ENCODE data around the gene PIGO. TPM values are rescaled to one million over a fixed set of nuclear protein-coding genes. Genes with fewer than 3 reads are reported as not detected.

PIGO gene
- total and polyA plus RNA-seq, 2 experiments from 2014 or later, result 11.2 to 18.9 TPM

DNA sequence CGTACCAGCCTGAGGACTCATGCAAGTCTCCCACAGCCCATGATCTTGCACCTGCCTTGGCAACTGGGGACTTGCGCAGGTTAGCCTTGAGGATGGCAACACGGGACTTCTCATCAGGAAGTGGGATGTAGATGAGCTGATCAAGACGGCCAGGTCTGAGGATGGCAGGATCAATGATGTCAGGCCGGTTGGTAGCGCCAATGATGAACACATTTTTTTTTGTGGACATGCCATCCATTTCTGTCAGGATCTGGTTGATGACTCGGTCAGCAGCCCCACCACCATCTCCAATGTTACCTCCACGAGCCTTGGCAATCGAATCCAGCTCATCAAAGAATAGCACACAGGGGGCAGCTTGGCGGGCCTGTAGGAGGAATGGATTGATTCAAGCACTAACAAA is 37.0 kb downstream of the PIGO start:
- H3K27me3 Mint-ChIP-seq (ENCODE audit: insufficient read depth, low read depth, poor library complexity), result peaks cover 7% of the 10 kb centered on the region
- Histone ChIP-seq H3K79me2 (replicated peaks; ENCODE audit: insufficient read depth) (peaks cover 1% of the 10 kb centered on the region), H3K27ac (ENCODE audit: low read depth) (no peak overlapping the region), H3F3A (replicated peaks; ENCODE audit: low read depth) (peaks cover 53% of the 10 kb centered on the region), H3K36me3 (ENCODE audit: insufficient read depth) (peaks cover 94% of the 10 kb centered on the region), H2AFZ (no peak overlapping the region), H3K4me3 (no peak overlapping the region), H3K9me2 (ENCODE audit: insufficient read depth) (no peaks in the 10 kb centered on the region), H3K27me3 (ENCODE audit: insufficient read depth) (no peaks in the 10 kb centered on the region), H4K20me1 (replicated peaks; ENCODE audit: insufficient read depth) (peaks cover 37% of the 10 kb centered on the region), H3K4me2 (no peak overlapping the region), H3K4me1 (ENCODE audit: insufficient read depth) (no peaks in the 10 kb centered on the region)
- no peaks in the 10 kb centered on the region for H3K9me3 Mint-ChIP-seq
- ATAC-seq, result no peak
- no peaks in the 10 kb centered on the region for H3K4me1 Mint-ChIP-seq
- no peak for DNase-seq (ENCODE audit: low spot score)
- peaks cover 99% of the 10 kb centered on the region for H3K36me3 Mint-ChIP-seq (ENCODE audit: low read depth)
- H3K27ac Mint-ChIP-seq, result no peak overlapping the region
- TF ChIP-seq NANOG (IDR thresholded peaks at IDR 0.05; ENCODE audit: borderline replicate concordance), result no peak
- TF ChIP-seq JUNB (IDR thresholded peaks at IDR 0.05; ENCODE audit: unreplicated experiment), result no peak
- TF ChIP-seq POLR2AphosphoS5 (IDR thresholded peaks at IDR 0.05; ENCODE audit: low read depth), result no peak
- TF ChIP-seq, protein P1, sequence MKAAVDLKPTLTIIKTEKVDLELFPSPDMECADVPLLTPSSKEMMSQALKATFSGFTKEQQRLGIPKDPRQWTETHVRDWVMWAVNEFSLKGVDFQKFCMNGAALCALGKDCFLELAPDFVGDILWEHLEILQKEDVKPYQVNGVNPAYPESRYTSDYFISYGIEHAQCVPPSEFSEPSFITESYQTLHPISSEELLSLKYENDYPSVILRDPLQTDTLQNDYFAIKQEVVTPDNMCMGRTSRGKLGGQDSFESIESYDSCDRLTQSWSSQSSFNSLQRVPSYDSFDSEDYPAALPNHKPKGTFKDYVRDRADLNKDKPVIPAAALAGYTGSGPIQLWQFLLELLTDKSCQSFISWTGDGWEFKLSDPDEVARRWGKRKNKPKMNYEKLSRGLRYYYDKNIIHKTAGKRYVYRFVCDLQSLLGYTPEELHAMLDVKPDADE (IDR thresholded peaks at IDR 0.05), result no peak
- no peak for TF ChIP-seq ZNF114 (CRISPR knock-in tag; IDR thresholded peaks at IDR 0.05)
- TF ChIP-seq ZNF331 (CRISPR knock-in tag; IDR thresholded peaks at IDR 0.05; ENCODE audit: low read depth), result no peak
- TF ChIP-seq, protein P2, sequence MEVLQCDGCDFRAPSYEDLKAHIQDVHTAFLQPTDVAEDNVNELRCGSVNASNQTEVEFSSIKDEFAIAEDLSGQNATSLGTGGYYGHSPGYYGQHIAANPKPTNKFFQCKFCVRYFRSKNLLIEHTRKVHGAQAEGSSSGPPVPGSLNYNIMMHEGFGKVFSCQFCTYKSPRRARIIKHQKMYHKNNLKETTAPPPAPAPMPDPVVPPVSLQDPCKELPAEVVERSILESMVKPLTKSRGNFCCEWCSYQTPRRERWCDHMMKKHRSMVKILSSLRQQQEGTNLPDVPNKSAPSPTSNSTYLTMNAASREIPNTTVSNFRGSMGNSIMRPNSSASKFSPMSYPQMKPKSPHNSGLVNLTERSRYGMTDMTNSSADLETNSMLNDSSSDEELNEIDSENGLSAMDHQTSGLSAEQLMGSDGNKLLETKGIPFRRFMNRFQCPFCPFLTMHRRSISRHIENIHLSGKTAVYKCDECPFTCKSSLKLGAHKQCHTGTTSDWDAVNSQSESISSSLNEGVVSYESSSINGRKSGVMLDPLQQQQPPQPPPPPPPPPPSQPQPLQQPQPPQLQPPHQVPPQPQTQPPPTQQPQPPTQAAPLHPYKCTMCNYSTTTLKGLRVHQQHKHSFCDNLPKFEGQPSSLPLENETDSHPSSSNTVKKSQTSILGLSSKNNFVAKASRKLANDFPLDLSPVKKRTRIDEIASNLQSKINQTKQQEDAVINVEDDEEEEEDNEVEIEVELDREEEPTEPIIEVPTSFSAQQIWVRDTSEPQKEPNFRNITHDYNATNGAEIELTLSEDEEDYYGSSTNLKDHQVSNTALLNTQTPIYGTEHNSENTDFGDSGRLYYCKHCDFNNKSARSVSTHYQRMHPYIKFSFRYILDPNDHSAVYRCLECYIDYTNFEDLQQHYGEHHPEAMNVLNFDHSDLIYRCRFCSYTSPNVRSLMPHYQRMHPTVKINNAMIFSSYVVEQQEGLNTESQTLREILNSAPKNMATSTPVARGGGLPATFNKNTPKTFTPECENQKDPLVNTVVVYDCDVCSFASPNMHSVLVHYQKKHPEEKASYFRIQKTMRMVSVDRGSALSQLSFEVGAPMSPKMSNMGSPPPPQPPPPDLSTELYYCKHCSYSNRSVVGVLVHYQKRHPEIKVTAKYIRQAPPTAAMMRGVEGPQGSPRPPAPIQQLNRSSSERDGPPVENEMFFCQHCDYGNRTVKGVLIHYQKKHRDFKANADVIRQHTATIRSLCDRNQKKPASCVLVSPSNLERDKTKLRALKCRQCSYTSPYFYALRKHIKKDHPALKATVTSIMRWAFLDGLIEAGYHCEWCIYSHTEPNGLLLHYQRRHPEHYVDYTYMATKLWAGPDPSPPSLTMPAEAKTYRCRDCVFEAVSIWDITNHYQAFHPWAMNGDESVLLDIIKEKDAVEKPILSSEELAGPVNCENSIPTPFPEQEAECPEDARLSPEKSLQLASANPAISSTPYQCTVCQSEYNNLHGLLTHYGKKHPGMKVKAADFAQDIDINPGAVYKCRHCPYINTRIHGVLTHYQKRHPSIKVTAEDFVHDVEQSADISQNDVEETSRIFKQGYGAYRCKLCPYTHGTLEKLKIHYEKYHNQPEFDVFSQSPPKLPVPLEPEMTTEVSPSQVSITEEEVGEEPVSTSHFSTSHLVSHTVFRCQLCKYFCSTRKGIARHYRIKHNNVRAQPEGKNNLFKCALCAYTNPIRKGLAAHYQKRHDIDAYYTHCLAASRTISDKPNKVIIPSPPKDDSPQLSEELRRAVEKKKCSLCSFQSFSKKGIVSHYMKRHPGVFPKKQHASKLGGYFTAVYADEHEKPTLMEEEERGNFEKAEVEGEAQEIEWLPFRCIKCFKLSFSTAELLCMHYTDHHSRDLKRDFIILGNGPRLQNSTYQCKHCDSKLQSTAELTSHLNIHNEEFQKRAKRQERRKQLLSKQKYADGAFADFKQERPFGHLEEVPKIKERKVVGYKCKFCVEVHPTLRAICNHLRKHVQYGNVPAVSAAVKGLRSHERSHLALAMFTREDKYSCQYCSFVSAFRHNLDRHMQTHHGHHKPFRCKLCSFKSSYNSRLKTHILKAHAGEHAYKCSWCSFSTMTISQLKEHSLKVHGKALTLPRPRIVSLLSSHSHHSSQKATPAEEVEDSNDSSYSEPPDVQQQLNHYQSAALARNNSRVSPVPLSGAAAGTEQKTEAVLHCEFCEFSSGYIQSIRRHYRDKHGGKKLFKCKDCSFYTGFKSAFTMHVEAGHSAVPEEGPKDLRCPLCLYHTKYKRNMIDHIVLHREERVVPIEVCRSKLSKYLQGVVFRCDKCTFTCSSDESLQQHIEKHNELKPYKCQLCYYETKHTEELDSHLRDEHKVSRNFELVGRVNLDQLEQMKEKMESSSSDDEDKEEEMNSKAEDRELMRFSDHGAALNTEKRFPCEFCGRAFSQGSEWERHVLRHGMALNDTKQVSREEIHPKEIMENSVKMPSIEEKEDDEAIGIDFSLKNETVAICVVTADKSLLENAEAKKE (CRISPR knock-in tag; IDR thresholded peaks at IDR 0.05), result no peak
- TF ChIP-seq EZH2phosphoT487 (IDR thresholded peaks at IDR 0.05; ENCODE audit: unreplicated experiment), result no peak
- TF ChIP-seq, protein P3, sequence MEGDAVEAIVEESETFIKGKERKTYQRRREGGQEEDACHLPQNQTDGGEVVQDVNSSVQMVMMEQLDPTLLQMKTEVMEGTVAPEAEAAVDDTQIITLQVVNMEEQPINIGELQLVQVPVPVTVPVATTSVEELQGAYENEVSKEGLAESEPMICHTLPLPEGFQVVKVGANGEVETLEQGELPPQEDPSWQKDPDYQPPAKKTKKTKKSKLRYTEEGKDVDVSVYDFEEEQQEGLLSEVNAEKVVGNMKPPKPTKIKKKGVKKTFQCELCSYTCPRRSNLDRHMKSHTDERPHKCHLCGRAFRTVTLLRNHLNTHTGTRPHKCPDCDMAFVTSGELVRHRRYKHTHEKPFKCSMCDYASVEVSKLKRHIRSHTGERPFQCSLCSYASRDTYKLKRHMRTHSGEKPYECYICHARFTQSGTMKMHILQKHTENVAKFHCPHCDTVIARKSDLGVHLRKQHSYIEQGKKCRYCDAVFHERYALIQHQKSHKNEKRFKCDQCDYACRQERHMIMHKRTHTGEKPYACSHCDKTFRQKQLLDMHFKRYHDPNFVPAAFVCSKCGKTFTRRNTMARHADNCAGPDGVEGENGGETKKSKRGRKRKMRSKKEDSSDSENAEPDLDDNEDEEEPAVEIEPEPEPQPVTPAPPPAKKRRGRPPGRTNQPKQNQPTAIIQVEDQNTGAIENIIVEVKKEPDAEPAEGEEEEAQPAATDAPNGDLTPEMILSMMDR (conservative IDR thresholded peaks at IDR 0.05; ENCODE audit: low read depth in 2 of 2), result no peak
- TF ChIP-seq, protein P4, sequence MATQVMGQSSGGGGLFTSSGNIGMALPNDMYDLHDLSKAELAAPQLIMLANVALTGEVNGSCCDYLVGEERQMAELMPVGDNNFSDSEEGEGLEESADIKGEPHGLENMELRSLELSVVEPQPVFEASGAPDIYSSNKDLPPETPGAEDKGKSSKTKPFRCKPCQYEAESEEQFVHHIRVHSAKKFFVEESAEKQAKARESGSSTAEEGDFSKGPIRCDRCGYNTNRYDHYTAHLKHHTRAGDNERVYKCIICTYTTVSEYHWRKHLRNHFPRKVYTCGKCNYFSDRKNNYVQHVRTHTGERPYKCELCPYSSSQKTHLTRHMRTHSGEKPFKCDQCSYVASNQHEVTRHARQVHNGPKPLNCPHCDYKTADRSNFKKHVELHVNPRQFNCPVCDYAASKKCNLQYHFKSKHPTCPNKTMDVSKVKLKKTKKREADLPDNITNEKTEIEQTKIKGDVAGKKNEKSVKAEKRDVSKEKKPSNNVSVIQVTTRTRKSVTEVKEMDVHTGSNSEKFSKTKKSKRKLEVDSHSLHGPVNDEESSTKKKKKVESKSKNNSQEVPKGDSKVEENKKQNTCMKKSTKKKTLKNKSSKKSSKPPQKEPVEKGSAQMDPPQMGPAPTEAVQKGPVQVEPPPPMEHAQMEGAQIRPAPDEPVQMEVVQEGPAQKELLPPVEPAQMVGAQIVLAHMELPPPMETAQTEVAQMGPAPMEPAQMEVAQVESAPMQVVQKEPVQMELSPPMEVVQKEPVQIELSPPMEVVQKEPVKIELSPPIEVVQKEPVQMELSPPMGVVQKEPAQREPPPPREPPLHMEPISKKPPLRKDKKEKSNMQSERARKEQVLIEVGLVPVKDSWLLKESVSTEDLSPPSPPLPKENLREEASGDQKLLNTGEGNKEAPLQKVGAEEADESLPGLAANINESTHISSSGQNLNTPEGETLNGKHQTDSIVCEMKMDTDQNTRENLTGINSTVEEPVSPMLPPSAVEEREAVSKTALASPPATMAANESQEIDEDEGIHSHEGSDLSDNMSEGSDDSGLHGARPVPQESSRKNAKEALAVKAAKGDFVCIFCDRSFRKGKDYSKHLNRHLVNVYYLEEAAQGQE (IDR thresholded peaks at IDR 0.05; ENCODE audit: unreplicated experiment), result no peak
- TF ChIP-seq EZH2 (IDR thresholded peaks at IDR 0.05; ENCODE audit: low read depth, unreplicated experiment), result no peak
- TF ChIP-seq CREB1 (CRISPR knock-in tag; IDR thresholded peaks at IDR 0.05; ENCODE audit: low read depth), result no peak
- no peak for TF ChIP-seq STAT1 (IDR thresholded peaks at IDR 0.05; ENCODE audit: unreplicated experiment)
- no peak overlapping the region; the same call in 2 of the 3 replicates for H3K4me3 Mint-ChIP-seq

Measured in GM23338 (cell line).